Sigmoid colon (tissue), 7 donors: Measurements from ENCODE around the gene EEFSEC. TPM values are rescaled to one million over a fixed set of nuclear protein-coding genes. Genes with fewer than 3 reads are reported as not detected.

Experiments used
- DNase-seq: peaks from one replicate; pipeline ENCODE4 v3.0.0-alpha.2; 2019
- H3K27ac ChIP-seq, 4 donors: fragments of 200-600 bp; sonication (generic); one replicate each; pipeline ENCODE4 v1.5.1; 2016 to 2019; ENCODE audit warnings: mild to moderate bottlenecking in 1 of 4
- H3K27me3 ChIP-seq, 3 donors: fragments of 200-600 bp; sonication (generic); one replicate each; pipeline ENCODE4 v1.5.1; 2019; ENCODE audit warnings: mild to moderate bottlenecking in 1 of 3
- H3K36me3 ChIP-seq, 4 donors: fragments of 200-600 bp; sonication (generic); one replicate each; pipeline ENCODE4 v1.5.1; 2016 to 2019
- H3K4me1 ChIP-seq, 4 donors: fragments of 200-600 bp; sonication (generic); one replicate each; pipeline ENCODE4 v1.5.1; 2017 to 2019
- H3K4me3 ChIP-seq, 4 donors: fragments of 200-600 bp; sonication (generic); one replicate each; pipeline ENCODE4 v1.5.1; 2017 to 2019; ENCODE audit warnings: mild to moderate bottlenecking in 2 of 4, moderate library complexity in 1 of 4
- H3K9me3 ChIP-seq, 4 donors: fragments of 200-600 bp in 3 of 4; sonication (generic) in 3 of 4; one replicate each; pipeline versions ENCODE4 v1.5.1 to v1.6.1; 2013 to 2019
- EP300 ChIP-seq, 4 donors: sonication (generic); formaldehyde crosslinking; IDR thresholded peaks; one replicate each; pipeline ENCODE4 v1.6.1; 2017; ENCODE audit warnings: antibody characterized with exemption in 4 of 4
- POLR2A ChIP-seq, 2 donors: fragments of 450-650 bp; IDR thresholded peaks; one replicate each; pipeline ENCODE4 v1.6.1; 2016; ENCODE audit warnings: antibody characterized with exemption in 2 of 2, mild to moderate bottlenecking in 2 of 2, moderate library complexity in 2 of 2
- POLR2AphosphoS5 ChIP-seq, 4 donors: sonication (generic); formaldehyde crosslinking; IDR thresholded peaks; one replicate each; pipeline ENCODE4 v1.6.1; 2017; ENCODE audit warnings: antibody characterized with exemption in 4 of 4
- WGBS, 2 donors: extraction: QIAGEN DNeasy Blood & Tissue Kit; methylation state at CpG; one replicate each; pipeline ENCODE4 v1.1.7; 2013; 5-methylcytosine and 5-hydroxymethylcytosine counted together
- intact Hi-C: fragments of 100-400 bp; cut with DNase I; formaldehyde crosslinking; loops from one replicate; pipeline ENCODE4 v1.15.1; 2023
- polyA plus RNA-seq, 3 donors: library from polyadenylated mRNA; stranded (reverse); fragments of 200-250 nt; gene quantifications; one replicate each; pipeline ENCODE4 v1.2.3, GENCODE V29; 2013
- total RNA-seq, 4 donors: library from RNA; depleted of rRNA; stranded (reverse); fragments of >200 nt; gene quantifications; one replicate each; pipeline ENCODE4 v1.1.0, GENCODE V29; 2016
- TF ChIP-seq, protein P1 (sequence below), 4 experiments: fragments of 450-650 bp in 3 of 4; fragments of 200-600 bp in 1 of 4; IDR thresholded peaks; one replicate each; pipeline ENCODE4 v1.5.1; 2016 to 2019; ENCODE audit warnings: antibody characterized with exemption in 4 of 4, mild to moderate bottlenecking in 3 of 4, moderate library complexity in 2 of 4
- donor health status: healthy with polysubstance abuse.
- donor health status: Bipolar disorder and iron deficiency.
- donor health status: healthy.

Gene EEFSEC
- total and polyA plus RNA-seq, 7 donors, result 5.3 to 16.1 (median 12.2) TPM

DNA sequence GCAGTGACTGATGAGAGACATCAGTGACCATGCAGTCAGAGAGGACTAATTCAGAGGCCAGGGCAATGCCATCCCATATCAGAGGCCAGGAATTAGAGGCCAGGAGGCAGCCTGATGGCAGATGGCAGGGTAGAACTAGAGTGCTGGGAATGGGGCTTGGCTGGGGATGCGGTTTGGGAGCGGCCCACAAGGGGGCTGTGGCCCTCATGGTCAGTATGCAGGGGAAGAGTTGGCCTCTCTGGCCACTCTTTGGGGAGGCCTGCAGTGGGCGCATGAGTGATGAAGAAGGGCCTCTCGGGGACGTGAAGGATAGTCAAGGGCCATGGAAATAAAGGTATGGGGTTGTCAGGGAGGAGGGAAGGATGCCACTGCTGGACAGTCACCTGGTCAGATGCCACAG, 101.7 kb downstream of the EEFSEC start:
- H3K9me3 ChIP-seq, result peaks cover 0 to 5% (median 4%) of the 10 kb centered on the region in 4 donors
- no peak overlapping the region for H3K4me3 ChIP-seq
- WGBS, 2 donors, result 96% methylated on average over 5 of the region's 5 CpGs
- intact Hi-C loops, result no loop called here
- H3K27me3 ChIP-seq, result no peaks in the 10 kb centered on the region
- no peaks in the 10 kb centered on the region for H3K4me1 ChIP-seq
- TF ChIP-seq, protein P1, sequence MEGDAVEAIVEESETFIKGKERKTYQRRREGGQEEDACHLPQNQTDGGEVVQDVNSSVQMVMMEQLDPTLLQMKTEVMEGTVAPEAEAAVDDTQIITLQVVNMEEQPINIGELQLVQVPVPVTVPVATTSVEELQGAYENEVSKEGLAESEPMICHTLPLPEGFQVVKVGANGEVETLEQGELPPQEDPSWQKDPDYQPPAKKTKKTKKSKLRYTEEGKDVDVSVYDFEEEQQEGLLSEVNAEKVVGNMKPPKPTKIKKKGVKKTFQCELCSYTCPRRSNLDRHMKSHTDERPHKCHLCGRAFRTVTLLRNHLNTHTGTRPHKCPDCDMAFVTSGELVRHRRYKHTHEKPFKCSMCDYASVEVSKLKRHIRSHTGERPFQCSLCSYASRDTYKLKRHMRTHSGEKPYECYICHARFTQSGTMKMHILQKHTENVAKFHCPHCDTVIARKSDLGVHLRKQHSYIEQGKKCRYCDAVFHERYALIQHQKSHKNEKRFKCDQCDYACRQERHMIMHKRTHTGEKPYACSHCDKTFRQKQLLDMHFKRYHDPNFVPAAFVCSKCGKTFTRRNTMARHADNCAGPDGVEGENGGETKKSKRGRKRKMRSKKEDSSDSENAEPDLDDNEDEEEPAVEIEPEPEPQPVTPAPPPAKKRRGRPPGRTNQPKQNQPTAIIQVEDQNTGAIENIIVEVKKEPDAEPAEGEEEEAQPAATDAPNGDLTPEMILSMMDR (IDR thresholded peaks at IDR 0.05), result no peak
- TF ChIP-seq POLR2A (IDR thresholded peaks at IDR 0.05) (no peak), EP300 (IDR thresholded peaks at IDR 0.05) (no peak), POLR2AphosphoS5 (IDR thresholded peaks at IDR 0.05) (no peak)
- no peak overlapping the region for H3K27ac ChIP-seq
- no peak for DNase-seq
- H3K36me3 ChIP-seq, result no peaks in the 10 kb centered on the region

GRCh38 chr3:128256131-128256530, 102.8 kb downstream of the EEFSEC start:
- DNase-seq, result no peak
- intact Hi-C loops, result no loop called here
- Histone ChIP-seq H3K36me3 (no peaks in the 10 kb centered on the region), H3K9me3 (peaks cover 0 to 10% (median 5%) of the 10 kb centered on the region in 4 donors), H3K27ac (no peak overlapping the region), H3K4me1 (no peaks in the 10 kb centered on the region), H3K4me3 (no peak overlapping the region), H3K27me3 (no peaks in the 10 kb centered on the region)
- 82 to 85% methylated on average over 2 of the region's 2 CpGs for WGBS, 2 donors
- TF ChIP-seq POLR2AphosphoS5 (IDR thresholded peaks at IDR 0.05) (no peak), POLR2A (IDR thresholded peaks at IDR 0.05) (no peak), EP300 (IDR thresholded peaks at IDR 0.05) (no peak)
- TF ChIP-seq, protein P1 (IDR thresholded peaks at IDR 0.05), result no peak

DNA sequence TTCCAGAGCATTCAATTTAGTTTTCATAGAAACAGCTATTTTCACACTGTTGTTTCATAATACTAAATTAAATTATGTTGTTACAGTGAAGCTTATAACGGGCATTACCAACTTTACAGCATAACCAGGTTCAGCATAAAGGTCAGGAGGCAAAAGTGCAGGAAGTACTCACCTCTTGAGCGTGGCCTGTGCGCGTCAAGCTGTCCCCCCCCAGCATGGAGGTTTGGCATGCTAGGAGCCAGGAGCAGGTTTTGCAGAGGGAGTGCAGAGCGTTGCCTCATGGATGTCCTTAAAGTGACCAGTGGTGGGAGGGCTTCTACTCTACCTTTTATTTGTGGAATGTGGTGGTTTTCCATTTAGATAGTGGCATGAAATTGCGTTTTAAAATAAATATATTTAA, 104.4 kb downstream of the EEFSEC start:
- intact Hi-C loops, result no loop called here
- DNase-seq, result no peak
- Histone ChIP-seq H3K4me1 (no peaks in the 10 kb centered on the region), H3K9me3 (peaks cover 0 to 10% (median 5%) of the 10 kb centered on the region in 4 donors), H3K4me3 (no peak overlapping the region), H3K27ac (no peak overlapping the region), H3K36me3 (no peaks in the 10 kb centered on the region), H3K27me3 (no peaks in the 10 kb centered on the region)
- TF ChIP-seq POLR2AphosphoS5 (IDR thresholded peaks at IDR 0.05), result no peak
- TF ChIP-seq, protein P1 (IDR thresholded peaks at IDR 0.05), result no peak
- TF ChIP-seq POLR2A (IDR thresholded peaks at IDR 0.05), result no peak
- TF ChIP-seq EP300 (IDR thresholded peaks at IDR 0.05), result no peak
- WGBS, 2 donors, result 56 to 88% methylated on average over 6 of the region's 6 CpGs

DNA sequence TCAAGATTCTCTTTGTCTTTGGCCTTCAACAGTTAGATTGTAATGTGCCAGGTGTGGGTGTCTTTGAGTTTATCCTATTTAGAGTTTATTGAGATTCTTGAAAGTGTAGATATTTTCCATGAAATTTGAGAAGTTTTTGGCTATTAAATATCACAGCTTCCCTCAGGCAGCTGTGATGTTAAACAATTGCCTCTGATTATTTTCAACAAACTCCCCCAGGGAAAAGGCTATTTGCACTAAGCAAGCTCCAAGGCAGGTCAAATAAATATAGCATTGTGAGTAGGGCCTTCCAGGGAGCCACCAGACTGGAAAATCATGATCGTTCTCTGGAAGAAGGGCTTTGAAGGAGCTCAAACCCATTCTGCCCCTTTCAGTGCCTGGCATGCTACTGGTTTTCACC, 107.0 kb downstream of the EEFSEC start:
- intact Hi-C loops, result no loop called here
- no peaks in the 10 kb centered on the region for H3K4me1 ChIP-seq
- no peaks in the 10 kb centered on the region for H3K36me3 ChIP-seq
- TF ChIP-seq, protein P1 (IDR thresholded peaks at IDR 0.05), result no peak
- TF ChIP-seq POLR2AphosphoS5 (IDR thresholded peaks at IDR 0.05) (no peak), POLR2A (IDR thresholded peaks at IDR 0.05) (no peak), EP300 (IDR thresholded peaks at IDR 0.05) (no peak)
- H3K27me3 ChIP-seq, result no peaks in the 10 kb centered on the region
- 94 to 95% methylated on average over 1 of the region's 1 CpG for WGBS, 2 donors
- peaks cover 0 to 10% (median 5%) of the 10 kb centered on the region in 4 donors for H3K9me3 ChIP-seq
- H3K27ac ChIP-seq, result no peak overlapping the region
- DNase-seq, result no peak
- H3K4me3 ChIP-seq, result no peak overlapping the region

GRCh38 chr3:128262457-128262856, 109.2 kb downstream of the EEFSEC start:
- no peak overlapping the region for H3K27ac ChIP-seq
- H3K36me3 ChIP-seq, result no peaks in the 10 kb centered on the region
- intact Hi-C loops, result no loop called here
- no peaks in the 10 kb centered on the region for H3K27me3 ChIP-seq
- 80 to 96% methylated on average over 3 of the region's 3 CpGs for WGBS, 2 donors
- TF ChIP-seq POLR2AphosphoS5 (IDR thresholded peaks at IDR 0.05), result no peak
- TF ChIP-seq POLR2A (IDR thresholded peaks at IDR 0.05), result no peak
- TF ChIP-seq, protein P1 (IDR thresholded peaks at IDR 0.05), result no peak
- TF ChIP-seq EP300 (IDR thresholded peaks at IDR 0.05), result no peak
- H3K4me3 ChIP-seq, result no peak overlapping the region
- peaks cover 0 to 4% (median 0%) of the 10 kb centered on the region in 4 donors for H3K4me1 ChIP-seq
- peaks cover 0 to 10% (median 5%) of the 10 kb centered on the region in 4 donors for H3K9me3 ChIP-seq
- DNase-seq, result no peak
